ENCODE measurements around the gene RSPRY1.
A peak's percentile ranks its signal among the peaks of the same experiment; 100 is the strongest.

RSPRY1 gene

GRCh38 chr16:57258910-57259475, 72.9 kb downstream of the RSPRY1 start:
- no peak for TF ChIP-seq FOXP2 (optimal IDR thresholded peaks at IDR 0.05; ENCODE audit: borderline replicate concordance, extremely low read depth, extremely low read length, insufficient read depth)
- TF ChIP-seq, protein P1, sequence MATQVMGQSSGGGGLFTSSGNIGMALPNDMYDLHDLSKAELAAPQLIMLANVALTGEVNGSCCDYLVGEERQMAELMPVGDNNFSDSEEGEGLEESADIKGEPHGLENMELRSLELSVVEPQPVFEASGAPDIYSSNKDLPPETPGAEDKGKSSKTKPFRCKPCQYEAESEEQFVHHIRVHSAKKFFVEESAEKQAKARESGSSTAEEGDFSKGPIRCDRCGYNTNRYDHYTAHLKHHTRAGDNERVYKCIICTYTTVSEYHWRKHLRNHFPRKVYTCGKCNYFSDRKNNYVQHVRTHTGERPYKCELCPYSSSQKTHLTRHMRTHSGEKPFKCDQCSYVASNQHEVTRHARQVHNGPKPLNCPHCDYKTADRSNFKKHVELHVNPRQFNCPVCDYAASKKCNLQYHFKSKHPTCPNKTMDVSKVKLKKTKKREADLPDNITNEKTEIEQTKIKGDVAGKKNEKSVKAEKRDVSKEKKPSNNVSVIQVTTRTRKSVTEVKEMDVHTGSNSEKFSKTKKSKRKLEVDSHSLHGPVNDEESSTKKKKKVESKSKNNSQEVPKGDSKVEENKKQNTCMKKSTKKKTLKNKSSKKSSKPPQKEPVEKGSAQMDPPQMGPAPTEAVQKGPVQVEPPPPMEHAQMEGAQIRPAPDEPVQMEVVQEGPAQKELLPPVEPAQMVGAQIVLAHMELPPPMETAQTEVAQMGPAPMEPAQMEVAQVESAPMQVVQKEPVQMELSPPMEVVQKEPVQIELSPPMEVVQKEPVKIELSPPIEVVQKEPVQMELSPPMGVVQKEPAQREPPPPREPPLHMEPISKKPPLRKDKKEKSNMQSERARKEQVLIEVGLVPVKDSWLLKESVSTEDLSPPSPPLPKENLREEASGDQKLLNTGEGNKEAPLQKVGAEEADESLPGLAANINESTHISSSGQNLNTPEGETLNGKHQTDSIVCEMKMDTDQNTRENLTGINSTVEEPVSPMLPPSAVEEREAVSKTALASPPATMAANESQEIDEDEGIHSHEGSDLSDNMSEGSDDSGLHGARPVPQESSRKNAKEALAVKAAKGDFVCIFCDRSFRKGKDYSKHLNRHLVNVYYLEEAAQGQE (IDR thresholded peaks at IDR 0.05; ENCODE audit: insufficient read depth in 1 of 2, low read depth in 2 of 2, low read length in 2 of 2) = no peak
- TF ChIP-seq SIN3A (IDR thresholded peaks at IDR 0.05; ENCODE audit: borderline replicate concordance, insufficient read depth, low read length) = no peak
- TF ChIP-seq TAF1 (IDR thresholded peaks at IDR 0.05; ENCODE audit: borderline replicate concordance, insufficient read depth, low read length) = no peak
- TF ChIP-seq POLR2AphosphoS5 (IDR thresholded peaks at IDR 0.05; ENCODE audit: low read depth, low read length) = no peak

GRCh38 chr16:57260294-57260929, 74.3 kb downstream of the RSPRY1 start:
- TF ChIP-seq TAF1 (IDR thresholded peaks at IDR 0.05; ENCODE audit: borderline replicate concordance, insufficient read depth, low read length) (peak; percentile 24; the same call in 1 of the 2 replicates), SIN3A (IDR thresholded peaks at IDR 0.05; ENCODE audit: borderline replicate concordance, insufficient read depth, low read length) (0 out of 2 replicates have a peak, but pooled peaks have one; percentile 41), POLR2AphosphoS5 (IDR thresholded peaks at IDR 0.05; ENCODE audit: low read depth, low read length) (no peak), FOXP2 (optimal IDR thresholded peaks at IDR 0.05; ENCODE audit: borderline replicate concordance, extremely low read depth, extremely low read length, insufficient read depth) (no peak)
- TF ChIP-seq, protein P1 (IDR thresholded peaks at IDR 0.05; ENCODE audit: insufficient read depth in 1 of 2, low read depth in 2 of 2, low read length in 2 of 2) = no peak

GRCh38 chr16:57261806-57262205, 75.7 kb downstream of the RSPRY1 start:
- TF ChIP-seq SIN3A (IDR thresholded peaks at IDR 0.05; ENCODE audit: borderline replicate concordance, insufficient read depth, low read length) = no peak

DNA sequence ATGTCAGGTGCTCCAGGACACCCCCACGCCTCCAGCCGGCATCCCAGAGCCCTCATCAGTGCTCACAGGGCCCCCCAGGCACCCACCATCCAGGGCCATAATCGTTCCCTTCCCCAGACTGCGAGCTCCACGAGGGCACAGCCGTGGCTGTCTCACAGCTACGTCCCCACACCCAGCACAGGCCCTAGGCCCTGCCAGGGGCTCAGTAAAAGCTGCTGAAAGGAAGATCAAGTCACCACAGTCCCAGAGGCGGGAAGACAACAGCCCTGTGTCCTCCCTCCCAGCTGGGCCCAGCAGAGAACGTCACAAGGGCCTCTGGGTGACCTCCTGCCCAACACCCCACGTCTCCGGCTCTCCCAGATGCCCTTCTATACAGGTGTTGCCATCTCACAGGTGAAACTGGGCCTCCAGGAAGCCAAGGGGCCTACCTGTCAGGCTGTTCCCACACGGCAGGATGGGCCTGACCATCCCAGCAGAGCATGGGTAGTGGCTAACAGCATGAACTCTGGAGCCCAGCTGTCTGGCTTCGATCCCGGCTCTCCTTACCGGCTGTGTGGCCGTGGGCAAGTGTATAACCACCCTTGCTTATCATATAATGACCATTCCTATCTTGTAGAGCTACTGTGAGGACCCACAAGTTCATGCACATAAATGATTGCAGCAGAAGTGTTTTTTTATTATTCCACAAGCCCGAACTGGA, 76.9 kb downstream of the RSPRY1 start:
- TF ChIP-seq FOXP2 (optimal IDR thresholded peaks at IDR 0.05; ENCODE audit: borderline replicate concordance, extremely low read depth, extremely low read length, insufficient read depth) (no peak), SIN3A (IDR thresholded peaks at IDR 0.05; ENCODE audit: borderline replicate concordance, insufficient read depth, low read length) (no peak), TAF1 (IDR thresholded peaks at IDR 0.05; ENCODE audit: borderline replicate concordance, insufficient read depth, low read length) (no peak), POLR2AphosphoS5 (IDR thresholded peaks at IDR 0.05; ENCODE audit: low read depth, low read length) (no peak)
- TF ChIP-seq, protein P1 (IDR thresholded peaks at IDR 0.05; ENCODE audit: insufficient read depth in 1 of 2, low read depth in 2 of 2, low read length in 2 of 2) = no peak

DNA sequence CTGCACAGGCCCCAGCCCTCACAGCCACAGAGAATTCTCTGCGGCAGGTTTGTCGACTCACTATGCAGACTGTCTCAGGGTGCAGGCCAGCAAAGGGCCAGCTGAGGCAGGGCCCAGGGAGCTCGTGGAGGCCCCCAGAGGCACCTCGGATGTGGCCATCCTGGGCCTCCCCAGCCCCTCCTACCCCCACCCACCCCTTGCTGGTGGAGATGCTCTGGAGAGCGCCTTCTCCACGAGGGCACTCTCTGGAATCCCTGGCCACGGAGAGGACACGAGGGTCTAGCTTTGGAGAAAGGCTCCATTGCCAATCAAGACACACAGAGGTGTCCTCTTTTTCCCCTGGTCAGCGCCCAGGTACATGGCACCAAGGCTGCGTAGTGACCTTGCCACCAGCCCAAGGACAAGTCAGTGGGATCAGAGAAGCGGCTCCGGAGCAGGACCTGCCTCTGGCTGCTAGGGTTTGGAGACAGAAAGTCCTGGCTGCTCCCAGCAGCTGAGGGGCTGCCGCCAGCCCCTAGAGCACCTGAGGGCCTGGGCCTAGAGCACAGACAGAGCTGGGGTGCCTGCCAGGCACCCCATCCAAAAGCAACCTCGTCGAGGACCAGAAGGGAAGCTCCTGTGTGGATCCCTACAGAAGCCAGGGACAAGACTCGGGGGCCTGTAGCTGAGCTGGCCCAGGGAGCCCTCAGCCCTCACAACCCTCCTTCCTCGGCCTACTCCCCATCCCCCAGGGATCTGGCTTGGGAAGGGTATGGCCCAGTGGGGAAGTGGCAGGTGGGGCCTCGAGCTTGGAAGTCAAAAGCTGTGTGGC, 77.6 kb downstream of the RSPRY1 start:
- no peak for TF ChIP-seq TAF1 (IDR thresholded peaks at IDR 0.05; ENCODE audit: borderline replicate concordance, insufficient read depth, low read length)
- TF ChIP-seq FOXP2 (optimal IDR thresholded peaks at IDR 0.05; ENCODE audit: borderline replicate concordance, extremely low read depth, extremely low read length, insufficient read depth) = no peak
- TF ChIP-seq SIN3A (IDR thresholded peaks at IDR 0.05; ENCODE audit: borderline replicate concordance, insufficient read depth, low read length) = no peak
- TF ChIP-seq POLR2AphosphoS5 (IDR thresholded peaks at IDR 0.05; ENCODE audit: low read depth, low read length) = no peak
- TF ChIP-seq, protein P1 (IDR thresholded peaks at IDR 0.05; ENCODE audit: insufficient read depth in 1 of 2, low read depth in 2 of 2, low read length in 2 of 2) = no peak
